ENCODE measurements around the gene PLEKHM2.

The PLEKHM2 gene

GRCh38 chr1:15764269-15764764 is 80.2 kb downstream of the PLEKHM2 start:
- no peak for DNase-seq

- DNase-seq, result no peak
These were observed 80.8 kb downstream of the PLEKHM2 start for GRCh38 chr1:15764890-15765289.

- no peak for DNase-seq
These were observed 81.5 kb downstream of the PLEKHM2 start for GRCh38 chr1:15765495-15766194.

DNA sequence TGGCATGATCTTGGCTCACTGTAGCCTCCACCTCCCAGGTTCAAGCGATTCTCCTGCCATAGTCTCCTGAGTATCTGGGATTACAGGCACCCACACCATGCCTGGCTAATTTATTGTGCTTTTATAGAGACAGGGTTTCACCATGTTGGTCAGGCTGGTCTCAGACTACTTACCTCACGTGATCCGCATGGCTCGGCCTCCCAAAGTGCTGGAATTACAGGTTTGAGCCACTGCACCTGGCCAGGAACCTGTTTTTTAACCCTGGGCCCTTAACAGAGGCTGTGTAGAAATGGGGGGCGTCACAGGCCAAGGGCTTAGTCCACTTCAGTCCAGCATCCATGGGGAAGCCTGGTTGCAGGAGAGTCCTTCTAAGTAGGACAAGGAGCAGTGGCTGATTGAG is 83.8 kb downstream of the PLEKHM2 start:
- no peak for DNase-seq

DNA sequence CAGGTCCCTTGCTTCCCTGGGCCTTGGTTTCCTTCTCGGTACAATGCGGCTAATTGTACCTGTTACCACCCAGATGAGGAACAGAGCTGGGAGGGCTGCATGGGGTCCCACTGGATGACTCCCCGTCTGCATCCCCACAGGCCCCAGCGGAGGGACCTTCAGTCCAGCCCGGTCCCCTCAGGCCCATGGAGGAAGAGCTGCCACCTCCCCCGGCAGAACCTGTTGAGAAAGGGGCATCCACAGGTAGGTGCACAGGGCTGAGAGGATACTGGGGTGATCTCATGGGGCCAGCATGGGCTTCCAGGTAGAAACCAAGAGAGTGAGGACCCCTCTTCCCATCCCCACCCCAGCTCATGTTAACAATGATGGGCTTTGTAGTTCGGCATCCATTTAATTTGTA is 84.3 kb downstream of the PLEKHM2 start:
- DNase-seq, result no peak

- no peak for DNase-seq
These were observed 86.3 kb downstream of the PLEKHM2 start for GRCh38 chr1:15770313-15770962.

- DNase-seq, result no peak
These were observed 87.9 kb downstream of the PLEKHM2 start for GRCh38 chr1:15771836-15772515.

DNA sequence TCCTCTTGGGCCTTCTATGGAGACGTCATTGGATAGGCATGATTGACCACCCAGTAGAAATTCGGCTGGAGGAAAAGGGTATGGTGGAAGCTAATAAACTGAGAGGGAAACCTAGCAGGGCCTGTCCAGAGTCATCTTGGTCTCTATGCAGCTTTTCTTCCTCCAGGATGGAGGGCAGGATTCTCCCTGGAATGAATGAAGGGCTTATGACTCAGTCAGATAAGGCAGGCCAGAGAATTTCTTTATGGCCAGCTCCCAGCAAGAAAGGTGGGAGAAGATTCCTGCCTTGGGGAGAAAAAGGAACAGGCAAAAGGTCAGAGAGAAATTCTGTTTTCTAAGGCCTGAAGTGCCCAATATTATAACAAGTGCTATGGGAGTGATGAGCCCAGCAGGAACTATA is 91.6 kb downstream of the PLEKHM2 start:
- DNase-seq, result no peak

DNA sequence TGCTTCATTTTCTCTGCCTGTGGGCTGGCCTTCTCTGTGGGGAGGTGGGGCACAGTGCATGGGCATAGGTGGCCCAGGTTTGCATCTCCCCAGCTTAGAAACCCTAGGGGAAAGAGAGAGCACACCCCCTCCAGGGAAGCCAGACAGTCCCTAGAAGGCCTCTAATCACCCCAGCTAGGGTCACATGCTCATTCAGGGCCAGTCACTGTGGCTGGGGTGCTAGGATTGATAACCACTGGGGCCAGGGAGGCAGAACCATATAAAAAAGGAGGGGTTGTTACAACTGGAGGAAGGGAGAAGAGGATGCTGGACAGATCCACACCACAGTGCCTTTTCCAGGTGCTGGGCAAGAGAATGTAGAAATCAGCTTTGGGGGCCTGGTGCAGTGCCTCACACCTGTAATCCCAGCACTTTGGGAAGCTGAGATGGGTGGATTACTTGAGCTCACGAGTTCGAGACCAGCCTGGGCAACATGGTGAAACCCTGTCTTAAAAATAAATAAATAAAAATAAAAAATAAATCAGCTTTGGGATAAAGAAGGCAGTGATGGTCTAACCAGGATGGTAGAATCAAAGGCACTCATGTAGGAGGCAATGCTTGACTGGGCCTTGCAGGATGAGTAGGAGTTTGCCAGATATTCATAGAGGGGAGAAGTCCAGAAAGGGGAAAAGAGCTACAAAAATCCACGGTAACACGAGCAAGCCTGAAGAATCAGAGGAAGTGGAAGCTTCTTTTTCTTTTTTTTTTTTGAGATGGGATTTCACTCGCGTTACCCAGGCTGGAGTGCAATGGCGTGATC is 94.0 kb downstream of the PLEKHM2 start:
- DNase-seq, result no peak
